GM12873 (cell line): Measurements from ENCODE around the gene PRDX6.
A peak's percentile ranks its signal among the peaks of the same experiment; 100 is the strongest.

Source experiments
- CTCF ChIP-seq: IDR thresholded peaks from 2 replicates; pipeline ENCODE4 v1.5.1; 2012; ENCODE audit warnings: low read depth, mild to moderate bottlenecking, moderate library complexity, low read length, control low read depth; ENCODE audit not compliant: insufficient read depth; ENCODE audit errors: missing control alignments

The PRDX6 gene

GRCh38 chr1:173470608-173471007, 6.5 kb upstream of the PRDX6 start:
- no peak for TF ChIP-seq CTCF

- no peak for TF ChIP-seq CTCF
These were observed 3.5 kb upstream of the PRDX6 start for GRCh38 chr1:173473599-173474011.

- no peak for TF ChIP-seq CTCF
These were observed 2.9 kb upstream of the PRDX6 start for GRCh38 chr1:173474097-173474779.

- TF ChIP-seq CTCF, result no peak
These were observed 1.5 kb upstream of the PRDX6 start for GRCh38 chr1:173475564-173476196.

GRCh38 chr1:173476197-173476664, 904 bp upstream of the PRDX6 start:
- TF ChIP-seq CTCF, result no peak

- TF ChIP-seq CTCF, result peak; percentile 6
These were observed 360 bp upstream of the PRDX6 start for GRCh38 chr1:173476665-173477285.

- no peak for TF ChIP-seq CTCF
These were observed 1.0 kb downstream of the PRDX6 start for GRCh38 chr1:173478094-173478674.
